Neural progenitor cell (in vitro differentiated cells): Measurements from ENCODE around the gene PRSS53. TPM values are rescaled to one million over a fixed set of nuclear protein-coding genes. Genes with fewer than 3 reads are reported as not detected.
A peak's percentile ranks its signal among the peaks of the same experiment; 100 is the strongest.

ENCODE experiments used
- DNase-seq: peaks from one replicate; pipeline ENCODE4 v3.0.0-alpha.2; 2016; ENCODE audit warnings: low spot score
- H2AFZ ChIP-seq: fragments of 200-600 bp; sonication (generic); replicated peaks from 2 replicates; pipeline ENCODE4 v1.6.1; 2016; ENCODE audit warnings: antibody characterized with exemption
- H3F3A ChIP-seq: fragments of 200-600 bp; sonication (generic); 2 replicates; pipeline ENCODE4 v1.6.1; 2016; ENCODE audit warnings: antibody characterized with exemption, low read depth
- H3K27ac ChIP-seq: fragments of 200-600 bp; sonication (generic); 2 replicates; pipeline ENCODE4 v1.5.1; 2016; ENCODE audit warnings: mild to moderate bottlenecking
- H3K27me3 ChIP-seq: fragments of 200-600 bp; sonication (generic); 2 replicates; pipeline ENCODE4 v1.6.1; 2016; ENCODE audit warnings: mild to moderate bottlenecking, moderate library complexity
- H3K36me3 ChIP-seq: fragments of 200-600 bp; sonication (generic); 2 replicates; pipeline ENCODE4 v1.5.1; 2016
- H3K4me1 ChIP-seq: fragments of 200-600 bp; sonication (generic); 2 replicates; pipeline ENCODE4 v1.6.1; 2016; ENCODE audit warnings: mixed run types
- H3K4me2 ChIP-seq: fragments of 200-600 bp; sonication (generic); 2 replicates; pipeline ENCODE4 v1.6.1; 2016
- H3K4me3 ChIP-seq: fragments of 200-600 bp; sonication (generic); 2 replicates; pipeline ENCODE4 v1.5.1; 2016
- H3K79me2 ChIP-seq: fragments of 200-600 bp; sonication (generic); 2 replicates; pipeline ENCODE4 v1.6.1; 2016; ENCODE audit warnings: low read depth
- H3K9ac ChIP-seq: fragments of 200-600 bp; sonication (generic); 2 replicates; pipeline ENCODE4 v1.6.1; 2016
- H3K9me3 ChIP-seq: fragments of 200-600 bp; sonication (generic); 2 replicates; pipeline ENCODE4 v1.5.1; 2016; ENCODE audit warnings: low read depth
- H4K20me1 ChIP-seq: fragments of 200-600 bp; sonication (generic); 2 replicates; pipeline ENCODE4 v1.6.1; 2016; ENCODE audit warnings: low read depth
- H3K27ac Mint-ChIP-seq: 3 replicates; pipeline ENCODE4 v1.8.0; 2021; ENCODE audit warnings: mixed read lengths
- H3K27me3 Mint-ChIP-seq: 2 replicates; pipeline ENCODE4 v1.8.0; 2022; ENCODE audit warnings: low read depth, mild to moderate bottlenecking, inconsistent platforms, moderate library complexity, mixed read lengths; ENCODE audit not compliant: insufficient read depth
- H3K36me3 Mint-ChIP-seq: 3 replicates; pipeline ENCODE4 v1.8.0; 2021; ENCODE audit warnings: mixed read lengths
- H3K4me1 Mint-ChIP-seq: 3 replicates; pipeline ENCODE4 v1.8.0; 2021; ENCODE audit warnings: mixed read lengths
- H3K4me3 Mint-ChIP-seq: 3 replicates; pipeline ENCODE4 v1.8.0; 2021; ENCODE audit warnings: mild to moderate bottlenecking, moderate library complexity, mixed read lengths
- H3K9me3 Mint-ChIP-seq: 3 replicates; pipeline ENCODE4 v1.8.0; 2020; ENCODE audit warnings: mixed read lengths
- EZH2 ChIP-seq: fragments of 200-600 bp; sonication (generic); IDR thresholded peaks from 2 replicates; pipeline ENCODE4 v1.6.1; 2017; ENCODE audit warnings: antibody characterized with exemption, mild to moderate bottlenecking, moderate library complexity
- EZH2phosphoT487 ChIP-seq: fragments of 200-600 bp; sonication (generic); IDR thresholded peaks from 2 replicates; pipeline ENCODE4 v1.6.1; 2017; ENCODE audit warnings: antibody characterized with exemption
- total RNA-seq: library from RNA; depleted of rRNA; stranded (reverse); fragments of >200 nt; gene quantifications from 2 replicates; pipeline ENCODE4 v1.2.3, GENCODE V29; 2015; ENCODE audit warnings: low replicate concordance
- TF ChIP-seq, protein P1 (sequence below): fragments of 200-600 bp; sonication (generic); IDR thresholded peaks from 2 replicates; pipeline ENCODE4 v1.5.1; 2017; ENCODE audit warnings: antibody characterized with exemption, mild to moderate bottlenecking

PRSS53 gene
- total RNA-seq, 1 donor from 2014 or later, result 2.3 TPM

DNA sequence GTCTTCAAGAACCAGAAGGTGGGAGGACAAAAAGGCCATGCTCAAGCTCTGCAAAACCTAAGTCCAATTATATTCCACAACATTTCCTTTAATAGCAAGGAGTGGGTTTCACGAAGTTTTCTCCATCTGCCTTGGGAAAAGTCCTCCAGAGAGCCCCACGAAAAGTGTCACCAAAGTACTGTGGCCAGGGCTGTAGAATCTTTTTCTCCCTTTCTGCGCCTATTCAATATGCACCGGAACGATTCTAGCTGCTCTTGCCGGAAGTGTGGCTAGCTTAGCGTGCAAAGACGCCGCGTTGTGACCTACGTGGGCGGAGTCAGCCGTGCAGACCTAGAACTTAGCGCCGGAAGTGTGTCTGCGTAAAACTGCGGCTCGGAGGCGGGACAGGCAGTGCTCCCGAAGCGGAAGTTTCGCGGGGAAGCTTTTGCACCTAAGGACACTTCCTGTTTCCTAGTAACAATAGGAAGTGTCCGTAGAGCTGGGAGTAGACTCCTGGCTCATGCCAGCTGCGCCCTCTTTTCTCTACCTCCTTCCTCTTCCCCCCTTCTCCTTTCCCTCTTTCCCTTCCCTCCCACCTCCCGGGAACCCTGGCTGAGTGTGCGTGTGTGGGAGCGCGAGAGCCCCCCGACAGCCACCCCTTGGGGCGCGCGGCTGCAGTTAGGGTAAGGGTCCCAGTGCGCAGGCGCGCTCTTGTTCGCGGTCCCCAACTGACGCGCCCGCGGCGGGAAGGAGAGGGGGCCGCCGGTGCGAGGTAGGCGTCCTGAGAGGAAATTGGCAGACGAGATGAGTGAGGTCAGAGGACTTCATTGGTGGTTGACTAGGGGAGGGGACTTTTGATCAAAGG lies 14.6 kb downstream of the PRSS53 start, which contains the start of the genes ZNF646 and ZNF668:
TSS of gene ZNF646 (plus strand) at position 453 of the 844 bp plus-strand sequence. CDS start 1,903 bp downstream, outside the sequence.
TSS of gene ZNF668 (minus strand) at position 271 of the 844 bp plus-strand sequence. CDS start 9,781 bp downstream, outside the sequence.
- peak within 1 kb of the TSS; percentile 89 for H3K27ac ChIP-seq
- Mint-ChIP-seq H3K4me3 (peak within 1 kb of the TSS; percentile 99), H3K36me3 (peaks cover 18% of the 10 kb centered on the region), H3K27ac (peak within 1 kb of the TSS; percentile 98), H3K9me3 (no peaks in the 10 kb centered on the region), H3K4me1 (peaks cover 21% of the 10 kb centered on the region), H3K27me3 (peaks cover 10% of the 10 kb centered on the region)
- no peaks in the 10 kb centered on the region for H3K27me3 ChIP-seq
- no peaks in the 10 kb centered on the region for H3K9me3 ChIP-seq
- DNase-seq, result peak; percentile 100
- H3K4me3 ChIP-seq, result peak within 1 kb of the TSS; percentile 77
- H3K9ac ChIP-seq, result peak within 1 kb of the TSS; percentile 82
- H3K4me2 ChIP-seq, result peak within 1 kb of the TSS; percentile 96
- H2AFZ ChIP-seq, result peak within 1 kb of the TSS; percentile 77
- H3K79me2 ChIP-seq, result peaks cover 70% of the 10 kb centered on the region
- H3F3A ChIP-seq, result peaks cover 24% of the 10 kb centered on the region
- peaks cover 24% of the 10 kb centered on the region for H4K20me1 ChIP-seq
- TF ChIP-seq, protein P1, sequence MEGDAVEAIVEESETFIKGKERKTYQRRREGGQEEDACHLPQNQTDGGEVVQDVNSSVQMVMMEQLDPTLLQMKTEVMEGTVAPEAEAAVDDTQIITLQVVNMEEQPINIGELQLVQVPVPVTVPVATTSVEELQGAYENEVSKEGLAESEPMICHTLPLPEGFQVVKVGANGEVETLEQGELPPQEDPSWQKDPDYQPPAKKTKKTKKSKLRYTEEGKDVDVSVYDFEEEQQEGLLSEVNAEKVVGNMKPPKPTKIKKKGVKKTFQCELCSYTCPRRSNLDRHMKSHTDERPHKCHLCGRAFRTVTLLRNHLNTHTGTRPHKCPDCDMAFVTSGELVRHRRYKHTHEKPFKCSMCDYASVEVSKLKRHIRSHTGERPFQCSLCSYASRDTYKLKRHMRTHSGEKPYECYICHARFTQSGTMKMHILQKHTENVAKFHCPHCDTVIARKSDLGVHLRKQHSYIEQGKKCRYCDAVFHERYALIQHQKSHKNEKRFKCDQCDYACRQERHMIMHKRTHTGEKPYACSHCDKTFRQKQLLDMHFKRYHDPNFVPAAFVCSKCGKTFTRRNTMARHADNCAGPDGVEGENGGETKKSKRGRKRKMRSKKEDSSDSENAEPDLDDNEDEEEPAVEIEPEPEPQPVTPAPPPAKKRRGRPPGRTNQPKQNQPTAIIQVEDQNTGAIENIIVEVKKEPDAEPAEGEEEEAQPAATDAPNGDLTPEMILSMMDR, result no peak
- TF ChIP-seq EZH2phosphoT487 (no peak), EZH2 (no peak)
- no peaks in the 10 kb centered on the region for H3K36me3 ChIP-seq
- H3K4me1 ChIP-seq, result peaks cover 14% of the 10 kb centered on the region

DNA sequence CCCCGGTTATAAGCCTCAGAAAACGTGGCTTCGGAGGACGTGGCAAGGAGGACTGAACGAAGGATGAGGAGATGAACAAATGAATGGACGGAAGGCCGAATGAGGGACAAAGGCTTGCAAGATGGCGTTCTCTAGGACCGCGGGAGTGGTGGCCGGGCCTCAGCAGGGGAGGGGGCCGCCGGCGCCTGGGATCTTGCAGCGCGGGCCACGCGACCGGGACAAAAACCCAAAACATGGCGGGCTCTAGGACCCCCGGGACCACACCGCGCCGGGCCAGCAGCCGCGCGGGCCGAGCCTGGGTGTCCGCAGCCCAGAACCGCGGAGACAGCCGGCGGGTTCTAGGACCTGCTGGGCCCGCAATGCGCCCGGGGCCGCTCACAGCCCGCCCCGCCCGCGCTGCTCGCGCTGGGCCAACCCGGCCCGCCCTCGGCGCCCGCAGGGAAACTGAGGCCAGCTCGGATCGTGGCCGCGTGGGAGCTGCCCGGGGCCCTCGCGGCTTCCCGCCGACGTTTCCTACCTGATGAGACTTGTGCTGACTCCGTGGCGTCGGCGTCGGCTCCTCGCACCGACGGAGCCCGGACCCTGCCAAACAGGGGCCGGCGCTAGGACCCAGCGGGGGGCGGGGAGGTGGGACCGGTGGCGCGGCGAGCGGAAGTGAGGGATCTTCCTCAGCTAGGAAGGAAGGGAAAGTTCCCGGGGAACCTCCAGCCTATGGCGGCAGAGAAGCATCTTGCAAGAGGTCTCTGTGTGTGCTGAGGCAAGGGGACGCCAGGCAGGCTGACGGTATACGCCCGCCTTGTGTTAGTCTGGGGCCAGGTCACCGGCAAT lies 15.4 kb downstream of the PRSS53 start:
- Histone ChIP-seq H3K9ac (peak overlapping the region; percentile 82), H3K9me3 (no peaks in the 10 kb centered on the region), H3K4me1 (peaks cover 14% of the 10 kb centered on the region), H4K20me1 (peaks cover 25% of the 10 kb centered on the region), H3K27ac (peak overlapping the region; percentile 68), H3K27me3 (no peaks in the 10 kb centered on the region), H3K4me2 (peak overlapping the region; percentile 91), H3K4me3 (peak overlapping the region; percentile 77), H2AFZ (peak overlapping the region; percentile 75), H3K36me3 (no peaks in the 10 kb centered on the region), H3K79me2 (peaks cover 78% of the 10 kb centered on the region), H3F3A (peaks cover 24% of the 10 kb centered on the region)
- TF ChIP-seq EZH2phosphoT487 (no peak), EZH2 (no peak)
- TF ChIP-seq, protein P1, result no peak
- no peaks in the 10 kb centered on the region for H3K9me3 Mint-ChIP-seq
- peak overlapping the region; percentile 98 for H3K27ac Mint-ChIP-seq
- H3K4me3 Mint-ChIP-seq, result peak overlapping the region; percentile 99
- peaks cover 12% of the 10 kb centered on the region for H3K36me3 Mint-ChIP-seq
- peaks cover 21% of the 10 kb centered on the region for H3K4me1 Mint-ChIP-seq
- peaks cover 10% of the 10 kb centered on the region for H3K27me3 Mint-ChIP-seq
- DNase-seq, result peak; percentile 97

DNA sequence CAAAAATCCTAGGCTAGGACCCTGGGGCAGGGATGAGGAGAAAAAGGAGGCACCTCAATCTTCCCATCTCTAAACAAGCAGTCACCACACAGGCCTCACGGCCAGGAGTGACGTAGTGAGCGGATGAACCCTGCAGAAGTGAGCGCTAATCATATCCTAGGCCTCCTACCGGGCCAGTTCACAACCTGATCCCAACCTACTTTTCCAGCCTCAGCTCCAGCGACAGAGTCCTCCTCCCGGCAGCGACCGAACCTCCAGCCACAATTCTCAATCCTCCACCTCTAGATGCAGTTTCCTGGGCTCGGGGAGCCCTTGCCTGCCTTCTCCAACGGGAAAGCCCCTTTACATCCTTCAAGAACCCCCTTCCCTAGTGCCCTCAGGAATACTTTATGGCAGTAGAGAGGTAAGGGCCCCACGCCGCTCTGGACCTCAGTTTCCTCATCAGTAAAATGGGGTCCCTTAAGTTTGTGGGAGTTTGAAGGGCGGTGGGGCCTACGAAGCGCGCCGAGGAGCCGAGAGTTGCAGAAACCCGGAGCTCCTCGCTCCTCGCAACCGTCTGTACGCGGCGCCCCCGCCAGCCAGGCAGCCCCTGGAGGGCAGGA lies 16.1 kb downstream of the PRSS53 start:
- Mint-ChIP-seq H3K4me3 (peak overlapping the region; percentile 99), H3K27me3 (peaks cover 14% of the 10 kb centered on the region), H3K4me1 (peaks cover 21% of the 10 kb centered on the region), H3K9me3 (no peaks in the 10 kb centered on the region), H3K27ac (peak overlapping the region; percentile 98), H3K36me3 (peaks cover 6% of the 10 kb centered on the region)
- H3K4me1 ChIP-seq, result peaks cover 14% of the 10 kb centered on the region
- H3F3A ChIP-seq, result peaks cover 24% of the 10 kb centered on the region
- H3K9me3 ChIP-seq, result no peaks in the 10 kb centered on the region
- no peak for TF ChIP-seq EZH2phosphoT487
- TF ChIP-seq, protein P1, result no peak
- TF ChIP-seq EZH2, result no peak
- H3K27ac ChIP-seq, result peak overlapping the region; percentile 27
- H2AFZ ChIP-seq, result peak overlapping the region; percentile 75
- peak overlapping the region; percentile 77 for H3K4me3 ChIP-seq
- H3K4me2 ChIP-seq, result peak overlapping the region; percentile 91
- no peaks in the 10 kb centered on the region for H3K36me3 ChIP-seq
- peaks cover 25% of the 10 kb centered on the region for H4K20me1 ChIP-seq
- H3K79me2 ChIP-seq, result peaks cover 83% of the 10 kb centered on the region
- DNase-seq, result peak; percentile 39
- H3K9ac ChIP-seq, result peak overlapping the region; percentile 82
- H3K27me3 ChIP-seq, result no peaks in the 10 kb centered on the region
